Colonic mucosa (tissue), 4 donors: ENCODE data around the gene GIGYF2. TPM values are rescaled to one million over a fixed set of nuclear protein-coding genes. Genes with fewer than 3 reads are reported as not detected.

ENCODE experiments used
- DNase-seq: peaks from one replicate; pipeline ENCODE4 v3.0.0-alpha.2; 2020
- H3K27ac ChIP-seq: fragments of 200-600 bp; one replicate; pipeline ENCODE4 v1.8.0; 2021
- H3K27me3 ChIP-seq: fragments of 200-600 bp; one replicate; pipeline ENCODE4 v1.8.0; 2021
- H3K36me3 ChIP-seq: fragments of 200-600 bp; one replicate; pipeline ENCODE4 v1.8.0; 2021
- H3K4me1 ChIP-seq: fragments of 200-600 bp; one replicate; pipeline ENCODE4 v1.8.0; 2021; ENCODE audit warnings: mild to moderate bottlenecking
- H3K4me3 ChIP-seq: fragments of 200-600 bp; one replicate; pipeline ENCODE4 v1.8.0; 2021
- H3K9ac ChIP-seq, 2 donors: one replicate each; pipeline ENCODE4 v1.7.0; 2013; ENCODE audit warnings: control low read depth in 2 of 2, low read depth in 2 of 2, low read length in 2 of 2
- H3K9me3 ChIP-seq: fragments of 200-600 bp; one replicate; pipeline ENCODE4 v1.8.0; 2021
- intact Hi-C: fragments of 100-400 bp; cut with DNase I; formaldehyde crosslinking; loops from one replicate; pipeline ENCODE4 v1.14.1; 2022
- total RNA-seq, 2 donors: library from RNA; stranded (reverse); fragmentation: NEBNext Ultra II Directional in 1 of 2; extraction: Animal tissue kit (Norgen Biotek cat#: 25700) in 1 of 2; gene quantifications; one replicate each; pipeline ENCODE4 v1.2.1, GENCODE V29; 2021
- TF ChIP-seq, protein P1 (sequence below): fragments of 200-600 bp; IDR thresholded peaks from one replicate; pipeline ENCODE4 v1.8.0; 2022; ENCODE audit warnings: antibody characterized with exemption, mild to moderate bottlenecking
- donor health status: healthy.
- donor health status: DM: no; HTN: no; CAD: no.
- donor health status: DM: no; HTN: no; CAD: no.

The GIGYF2 gene
- total RNA-seq, 2 donors from 2014 or later: 48.8 to 49.3 TPM

DNA sequence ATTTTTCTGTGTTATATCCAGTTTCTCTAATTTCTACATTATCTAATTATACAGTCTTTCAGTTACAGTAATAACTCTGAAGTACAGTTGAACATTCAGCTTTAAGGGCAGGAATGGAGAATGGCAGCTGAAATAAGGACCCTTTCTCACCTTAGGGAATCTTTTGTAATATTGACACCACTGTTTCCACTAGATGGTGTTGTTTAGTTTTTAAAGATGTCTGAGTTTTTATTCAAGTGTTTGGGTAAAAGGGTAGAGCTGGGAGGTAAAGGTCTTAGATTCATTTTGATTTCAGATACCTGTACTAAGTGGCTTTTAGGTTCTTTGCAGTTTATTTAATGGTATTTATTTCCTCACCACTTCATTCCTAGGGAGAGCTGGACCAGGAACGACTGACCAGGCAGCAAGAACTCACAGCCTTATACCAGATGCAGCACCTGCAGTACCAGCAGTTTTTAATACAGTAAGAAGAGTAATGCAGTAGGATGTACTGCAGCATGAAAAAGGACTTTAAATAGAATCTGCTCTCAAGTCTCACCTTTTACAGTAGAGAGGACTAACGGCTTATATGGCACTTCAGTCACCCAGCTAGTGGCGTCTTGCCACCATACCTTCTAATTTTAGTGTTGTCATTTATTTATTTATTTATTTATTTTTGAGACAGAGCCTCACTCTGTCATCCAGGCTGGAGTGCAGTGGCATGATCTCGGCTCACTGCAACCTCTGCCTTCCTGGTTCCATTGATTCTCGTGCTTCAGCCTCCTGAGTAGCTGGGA lies 112.4 kb downstream of the GIGYF2 start:
- DNase-seq: no peak
- peaks cover 3% of the 10 kb centered on the region for H3K36me3 ChIP-seq
- TF ChIP-seq, protein P1, sequence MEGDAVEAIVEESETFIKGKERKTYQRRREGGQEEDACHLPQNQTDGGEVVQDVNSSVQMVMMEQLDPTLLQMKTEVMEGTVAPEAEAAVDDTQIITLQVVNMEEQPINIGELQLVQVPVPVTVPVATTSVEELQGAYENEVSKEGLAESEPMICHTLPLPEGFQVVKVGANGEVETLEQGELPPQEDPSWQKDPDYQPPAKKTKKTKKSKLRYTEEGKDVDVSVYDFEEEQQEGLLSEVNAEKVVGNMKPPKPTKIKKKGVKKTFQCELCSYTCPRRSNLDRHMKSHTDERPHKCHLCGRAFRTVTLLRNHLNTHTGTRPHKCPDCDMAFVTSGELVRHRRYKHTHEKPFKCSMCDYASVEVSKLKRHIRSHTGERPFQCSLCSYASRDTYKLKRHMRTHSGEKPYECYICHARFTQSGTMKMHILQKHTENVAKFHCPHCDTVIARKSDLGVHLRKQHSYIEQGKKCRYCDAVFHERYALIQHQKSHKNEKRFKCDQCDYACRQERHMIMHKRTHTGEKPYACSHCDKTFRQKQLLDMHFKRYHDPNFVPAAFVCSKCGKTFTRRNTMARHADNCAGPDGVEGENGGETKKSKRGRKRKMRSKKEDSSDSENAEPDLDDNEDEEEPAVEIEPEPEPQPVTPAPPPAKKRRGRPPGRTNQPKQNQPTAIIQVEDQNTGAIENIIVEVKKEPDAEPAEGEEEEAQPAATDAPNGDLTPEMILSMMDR: no peak

DNA sequence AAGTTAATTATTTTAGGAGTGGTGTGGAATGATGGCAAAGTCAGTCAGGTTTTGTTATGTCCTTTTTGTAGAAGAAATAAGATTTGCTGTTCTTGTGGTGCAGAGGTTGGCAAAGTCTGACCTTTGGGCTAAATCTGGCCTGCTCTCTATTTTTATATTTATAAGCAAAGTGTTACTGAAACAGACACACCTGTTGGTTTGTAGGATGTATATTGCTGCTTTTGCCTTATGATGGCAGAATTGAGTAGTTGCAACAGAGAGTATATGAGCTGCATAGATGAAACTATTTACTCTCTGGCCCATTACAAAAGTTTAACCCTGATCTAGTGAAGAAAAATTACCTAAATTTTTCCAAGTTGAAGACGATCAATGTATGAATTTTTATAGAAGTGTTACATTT lies 113.3 kb downstream of the GIGYF2 start:
- Histone ChIP-seq H3K27me3 (no peaks in the 10 kb centered on the region), H3K27ac (no peak overlapping the region), H3K36me3 (peaks cover 3% of the 10 kb centered on the region), H3K4me1 (no peaks in the 10 kb centered on the region), H3K9me3 (no peaks in the 10 kb centered on the region), H3K4me3 (no peak overlapping the region), H3K9ac (no peak overlapping the region)
- TF ChIP-seq, protein P1: no peak
- intact Hi-C loops: no loop called here
- DNase-seq: no peak

More for the DNA sequence above, 112.4 kb downstream of the GIGYF2 start:
- Histone ChIP-seq H3K4me1 (no peaks in the 10 kb centered on the region), H3K27ac (no peak overlapping the region), H3K27me3 (no peaks in the 10 kb centered on the region), H3K9ac (no peak overlapping the region), H3K4me3 (no peak overlapping the region), H3K9me3 (no peaks in the 10 kb centered on the region)
- intact Hi-C loops: no loop called here

DNA sequence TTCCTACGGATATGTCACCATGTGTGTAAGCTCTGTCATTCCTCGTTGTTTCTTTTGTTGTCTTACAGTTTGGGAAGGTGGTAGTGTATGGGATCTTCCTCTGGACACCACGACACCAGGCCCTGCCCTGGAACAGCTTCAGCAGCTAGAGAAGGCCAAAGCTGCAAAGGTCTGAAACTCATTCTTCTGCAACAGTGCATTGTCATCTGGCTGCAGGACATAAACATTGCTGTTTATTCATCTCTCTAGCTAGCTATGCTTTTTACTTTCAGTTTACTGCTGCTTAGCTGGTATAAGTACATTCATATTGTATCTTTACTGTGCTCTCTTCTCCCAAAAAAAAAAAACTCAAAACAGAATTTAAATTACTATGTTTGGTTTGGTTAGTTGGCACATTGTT lies 118.4 kb downstream of the GIGYF2 start:
- H3K9ac ChIP-seq: no peak overlapping the region
- no peaks in the 10 kb centered on the region for H3K27me3 ChIP-seq
- H3K27ac ChIP-seq: no peak overlapping the region
- no peak for DNase-seq
- no peaks in the 10 kb centered on the region for H3K9me3 ChIP-seq
- TF ChIP-seq, protein P1: no peak
- peaks cover 11% of the 10 kb centered on the region for H3K36me3 ChIP-seq
- H3K4me1 ChIP-seq: no peaks in the 10 kb centered on the region
- no peak overlapping the region for H3K4me3 ChIP-seq
- intact Hi-C loops: no loop called here

DNA sequence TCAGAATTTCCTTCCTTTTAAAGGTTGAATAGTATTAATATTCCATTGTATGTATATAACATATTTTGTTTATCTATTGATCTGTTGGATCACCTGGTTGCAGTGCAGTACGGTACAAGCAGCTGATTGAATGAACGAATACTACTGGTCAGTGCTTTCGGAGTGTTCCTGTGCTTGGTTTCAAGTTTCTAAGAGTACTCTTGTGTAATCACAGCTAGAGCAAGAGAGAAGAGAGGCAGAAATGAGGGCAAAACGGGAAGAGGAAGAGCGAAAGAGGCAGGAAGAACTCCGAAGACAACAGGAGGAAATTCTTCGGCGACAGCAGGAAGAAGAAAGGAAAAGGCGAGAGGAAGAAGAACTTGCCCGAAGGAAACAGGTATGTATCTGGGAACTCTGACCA lies 119.5 kb downstream of the GIGYF2 start:
- H3K36me3 ChIP-seq: peaks cover 11% of the 10 kb centered on the region
- H3K4me3 ChIP-seq: no peak overlapping the region
- no peak for DNase-seq
- no peaks in the 10 kb centered on the region for H3K4me1 ChIP-seq
- H3K27ac ChIP-seq: no peak overlapping the region
- TF ChIP-seq, protein P1: no peak
- intact Hi-C loops: no loop called here
- no peaks in the 10 kb centered on the region for H3K27me3 ChIP-seq
- no peak overlapping the region for H3K9ac ChIP-seq
- no peaks in the 10 kb centered on the region for H3K9me3 ChIP-seq

DNA sequence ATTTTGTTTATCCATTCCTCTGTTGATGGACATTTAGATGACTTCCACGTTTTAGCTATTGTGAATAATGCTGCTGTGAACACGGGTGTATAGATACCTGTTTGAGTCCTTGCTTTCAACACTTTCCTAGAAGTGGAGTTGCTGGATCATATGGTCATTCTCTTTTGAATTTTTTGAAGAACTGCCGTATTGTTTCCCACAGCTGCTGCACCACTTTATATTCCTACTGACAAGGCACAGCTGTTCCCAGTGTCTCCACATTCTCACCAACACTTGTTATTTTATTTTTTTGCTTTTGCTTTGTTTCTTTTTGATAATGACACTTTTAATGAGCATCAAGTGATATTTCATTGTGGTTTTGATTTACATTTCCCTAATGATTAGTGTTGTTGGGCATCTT lies 120.6 kb downstream of the GIGYF2 start:
- Histone ChIP-seq H3K9me3 (no peaks in the 10 kb centered on the region), H3K4me3 (no peak overlapping the region), H3K27me3 (no peaks in the 10 kb centered on the region), H3K4me1 (no peaks in the 10 kb centered on the region), H3K9ac (no peak overlapping the region), H3K27ac (no peak overlapping the region), H3K36me3 (peaks cover 11% of the 10 kb centered on the region)
- TF ChIP-seq, protein P1: no peak
- no peak for DNase-seq
- intact Hi-C loops: no loop called here
